DND-41 (cell line): ENCODE results near the gene SOCS7.

Source experiments
- ATAC-seq: fragments of 200-7000 bp; cut with Tn5 transposase; 3 replicates; pipeline ENCODE4 v1.9.1; 2021; ENCODE audit warnings: low read depth; ENCODE audit not compliant: insufficient read depth
- DNase-seq: peaks from one replicate; pipeline ENCODE4 v3.0.0-alpha.2; 2020
- H2AFZ ChIP-seq: 2 replicates; pipeline ENCODE4 v1.6.0; 2012; ENCODE audit warnings: low read depth, low read length
- H3K27ac ChIP-seq: 2 replicates; pipeline ENCODE4 v1.5.1; 2012; ENCODE audit warnings: low read length, inconsistent platforms
- H3K27me3 ChIP-seq: fragments of 200-600 bp; sonication (generic); 2 replicates; pipeline ENCODE4 v1.6.0; 2012; ENCODE audit warnings: low read length, mild to moderate bottlenecking, inconsistent platforms; ENCODE audit not compliant: insufficient read depth, poor library complexity
- H3K36me3 ChIP-seq: 2 replicates; pipeline ENCODE4 v1.5.1; 2012; ENCODE audit warnings: low read length, inconsistent platforms; ENCODE audit not compliant: insufficient read depth
- H3K4me1 ChIP-seq: 2 replicates; pipeline ENCODE4 v1.5.1; 2012; ENCODE audit warnings: mild to moderate bottlenecking, low read length; ENCODE audit not compliant: insufficient read depth
- H3K4me2 ChIP-seq: 2 replicates; pipeline ENCODE4 v1.6.0; 2012; ENCODE audit warnings: mild to moderate bottlenecking, moderate library complexity, low read length, inconsistent platforms; ENCODE audit not compliant: insufficient read depth
- H3K4me3 ChIP-seq, 2 experiments: fragments of 200-600 bp in 1 of 2; shearing (Covaris generic) in 1 of 2; 2 replicates each; pipeline ENCODE4 v1.5.1; 2012 to 2016; ENCODE audit warnings: inconsistent platforms in 2 of 2, low read length in 2 of 2, mild to moderate bottlenecking in 2 of 2, low read depth in 1 of 2, moderate library complexity in 1 of 2
- H3K79me2 ChIP-seq: 2 replicates; pipeline ENCODE4 v1.6.0; 2012; ENCODE audit warnings: low read length, inconsistent platforms; ENCODE audit not compliant: insufficient read depth
- H3K9ac ChIP-seq: 2 replicates; pipeline ENCODE4 v1.6.0; 2012; ENCODE audit warnings: low read depth, mild to moderate bottlenecking, inconsistent platforms, low read length, moderate library complexity
- H3K9me3 ChIP-seq: 2 replicates; pipeline ENCODE4 v1.5.1; 2012; ENCODE audit warnings: low read length, moderate library complexity, mild to moderate bottlenecking, inconsistent platforms; ENCODE audit not compliant: insufficient read depth, severe bottlenecking
- H4K20me1 ChIP-seq: 2 replicates; pipeline ENCODE4 v1.6.0; 2012; ENCODE audit warnings: low read length; ENCODE audit not compliant: insufficient read depth
- EZH2 ChIP-seq: IDR thresholded peaks from 3 replicates; pipeline ENCODE4 v1.6.1; 2012; ENCODE audit warnings: borderline replicate concordance, low read depth, mild to moderate bottlenecking, moderate library complexity, low read length, inconsistent platforms; ENCODE audit not compliant: severe bottlenecking
- TF ChIP-seq, protein P1 (sequence below): IDR thresholded peaks from 2 replicates; pipeline ENCODE4 v1.5.1; 2012; ENCODE audit warnings: borderline replicate concordance, low read length, moderate library complexity, mild to moderate bottlenecking; ENCODE audit not compliant: poor library complexity, severe bottlenecking; ENCODE audit errors: extremely low read depth

Gene SOCS7

DNA sequence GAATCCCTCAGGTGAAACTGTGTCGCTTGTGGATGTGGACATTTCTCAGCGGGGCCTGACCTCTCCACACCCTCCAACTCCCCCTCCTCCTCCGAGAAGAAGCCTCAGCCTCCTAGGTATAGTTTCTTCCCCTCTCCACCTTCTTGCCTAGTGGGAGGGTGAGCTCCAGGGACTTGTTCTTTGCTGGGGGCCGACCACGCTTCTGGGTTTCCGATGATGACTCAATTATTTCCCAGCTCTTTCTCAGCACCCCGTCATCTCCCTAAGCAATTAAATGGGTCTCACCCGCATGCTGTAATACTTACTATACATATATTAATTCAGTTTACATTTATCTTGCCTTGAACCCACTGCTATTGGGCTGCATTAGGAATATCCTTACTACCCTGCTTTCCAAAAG, 13.1 kb downstream of the SOCS7 start:
- Histone ChIP-seq H3K79me2 (peaks cover 28% of the 10 kb centered on the region), H3K9me3 (no peaks in the 10 kb centered on the region), H3K27me3 (no peaks in the 10 kb centered on the region), H3K4me1 (no peaks in the 10 kb centered on the region), H4K20me1 (peaks cover 13% of the 10 kb centered on the region; the same call in 1 of the 2 replicates), H3K4me3 (no peak overlapping the region), H3K36me3 (peaks cover 68% of the 10 kb centered on the region), H3K4me2 (no peak overlapping the region), H3K9ac (no peak overlapping the region), H2AFZ (no peak overlapping the region), H3K27ac (no peak overlapping the region)
- no peak for DNase-seq
- TF ChIP-seq EZH2 = no peak
- TF ChIP-seq, protein P1, sequence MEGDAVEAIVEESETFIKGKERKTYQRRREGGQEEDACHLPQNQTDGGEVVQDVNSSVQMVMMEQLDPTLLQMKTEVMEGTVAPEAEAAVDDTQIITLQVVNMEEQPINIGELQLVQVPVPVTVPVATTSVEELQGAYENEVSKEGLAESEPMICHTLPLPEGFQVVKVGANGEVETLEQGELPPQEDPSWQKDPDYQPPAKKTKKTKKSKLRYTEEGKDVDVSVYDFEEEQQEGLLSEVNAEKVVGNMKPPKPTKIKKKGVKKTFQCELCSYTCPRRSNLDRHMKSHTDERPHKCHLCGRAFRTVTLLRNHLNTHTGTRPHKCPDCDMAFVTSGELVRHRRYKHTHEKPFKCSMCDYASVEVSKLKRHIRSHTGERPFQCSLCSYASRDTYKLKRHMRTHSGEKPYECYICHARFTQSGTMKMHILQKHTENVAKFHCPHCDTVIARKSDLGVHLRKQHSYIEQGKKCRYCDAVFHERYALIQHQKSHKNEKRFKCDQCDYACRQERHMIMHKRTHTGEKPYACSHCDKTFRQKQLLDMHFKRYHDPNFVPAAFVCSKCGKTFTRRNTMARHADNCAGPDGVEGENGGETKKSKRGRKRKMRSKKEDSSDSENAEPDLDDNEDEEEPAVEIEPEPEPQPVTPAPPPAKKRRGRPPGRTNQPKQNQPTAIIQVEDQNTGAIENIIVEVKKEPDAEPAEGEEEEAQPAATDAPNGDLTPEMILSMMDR = no peak
- no peak for ATAC-seq

DNA sequence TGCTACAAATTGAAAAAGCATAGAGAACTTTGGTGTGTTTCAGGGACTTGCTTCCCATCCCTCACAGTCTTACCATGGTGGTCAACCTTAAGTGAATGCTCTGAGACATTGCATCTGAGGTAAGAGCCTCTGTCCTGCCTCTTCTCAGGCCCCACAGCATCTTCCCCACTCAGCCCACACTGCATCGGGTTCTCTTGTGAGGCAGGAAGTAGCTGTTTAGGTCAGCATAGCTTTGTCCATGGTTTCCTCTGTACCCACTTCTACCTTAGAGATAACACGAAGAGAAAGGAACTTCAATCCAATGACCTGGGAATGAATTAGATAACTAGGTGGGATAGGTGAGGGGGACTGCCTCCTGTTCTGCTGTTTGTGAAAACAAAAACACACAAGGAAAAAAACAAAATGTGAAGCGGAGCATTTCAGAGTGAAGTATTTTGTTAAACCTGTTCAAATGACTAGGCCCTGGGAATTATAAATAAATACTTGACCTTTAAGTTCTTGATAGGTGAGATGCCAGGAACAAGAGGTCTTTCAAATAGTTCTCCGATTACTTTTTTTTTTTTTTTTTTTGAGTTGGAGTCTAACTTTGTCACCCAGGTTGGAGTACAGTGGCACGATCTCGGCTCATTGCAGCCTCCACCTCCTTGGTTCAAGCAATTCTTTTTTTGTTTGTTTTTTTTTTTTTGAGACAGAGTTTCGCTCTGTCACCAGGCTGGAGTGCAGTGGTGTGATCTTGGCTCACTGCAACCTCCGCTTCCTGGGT, 17.7 kb downstream of the SOCS7 start:
- Histone ChIP-seq H3K4me3 (no peak overlapping the region), H3K36me3 (peaks cover 74% of the 10 kb centered on the region), H3K9me3 (no peaks in the 10 kb centered on the region), H4K20me1 (no peaks in the 10 kb centered on the region; the same call in none of the 2 replicates), H3K27me3 (no peaks in the 10 kb centered on the region), H3K79me2 (peaks cover 5% of the 10 kb centered on the region; the same call in 1 of the 2 replicates), H3K9ac (no peak overlapping the region), H3K27ac (no peak overlapping the region), H3K4me1 (no peaks in the 10 kb centered on the region), H2AFZ (no peak overlapping the region), H3K4me2 (no peak overlapping the region)
- ATAC-seq (no peak), DNase-seq (no peak)
- TF ChIP-seq, protein P1 = no peak
- TF ChIP-seq EZH2 = no peak

DNA sequence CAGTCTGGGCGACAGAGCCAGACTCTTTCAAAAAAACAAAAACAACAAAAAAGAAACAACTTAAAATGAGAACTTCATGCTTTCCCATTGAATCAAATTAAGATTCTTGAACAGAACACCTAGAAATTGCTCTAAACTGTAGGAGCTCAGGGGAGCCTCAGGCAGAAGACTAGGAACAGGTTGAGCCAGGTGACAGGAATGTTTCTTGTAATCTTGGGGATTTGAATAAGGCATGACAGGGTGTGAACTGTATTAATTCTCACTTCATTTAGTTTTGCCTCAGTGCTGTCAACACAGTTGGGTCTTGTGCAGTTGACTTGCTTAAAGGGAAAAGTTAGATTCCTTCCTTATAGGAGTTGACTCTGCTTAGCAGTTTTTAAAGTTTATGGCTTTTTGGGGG, 27.8 kb downstream of the SOCS7 start:
- Histone ChIP-seq H3K4me3 (no peak overlapping the region), H3K79me2 (no peaks in the 10 kb centered on the region), H3K9ac (no peak overlapping the region), H4K20me1 (no peaks in the 10 kb centered on the region), H2AFZ (no peak overlapping the region), H3K27ac (no peak overlapping the region), H3K4me1 (no peaks in the 10 kb centered on the region), H3K9me3 (no peaks in the 10 kb centered on the region), H3K27me3 (no peaks in the 10 kb centered on the region), H3K4me2 (no peak overlapping the region), H3K36me3 (peaks cover 76% of the 10 kb centered on the region)
- no peak for TF ChIP-seq EZH2
- TF ChIP-seq, protein P1 = no peak
- DNase-seq (no peak), ATAC-seq (no peak)
